Ishikawa (cell line): ENCODE measurements around the gene ALPG.

Experiments used
- CEBPB ChIP-seq: IDR thresholded peaks from 2 replicates; pipeline ENCODE4 v1.6.1; 2012
- EP300 ChIP-seq: IDR thresholded peaks from 2 replicates; pipeline ENCODE4 v1.6.1; 2012; ENCODE audit warnings: borderline replicate concordance
- RAD21 ChIP-seq: IDR thresholded peaks from 2 replicates; pipeline ENCODE4 v1.6.1; 2012; ENCODE audit warnings: low read depth
- YY1 ChIP-seq: IDR thresholded peaks from 2 replicates; pipeline ENCODE4 v1.6.1; 2012; ENCODE audit warnings: low read depth
- ZBTB7A ChIP-seq: IDR thresholded peaks from 2 replicates; pipeline ENCODE4 v1.6.1; 2012; ENCODE audit warnings: low read depth

GRCh38 chr2:232395586-232395985, 11.1 kb upstream of the ALPG start:
- TF ChIP-seq CEBPB (no peak), EP300 (no peak), RAD21 (no peak), ZBTB7A (no peak), YY1 (no peak)
